ENCODE results near the gene SRP54.

Gene SRP54

DNA sequence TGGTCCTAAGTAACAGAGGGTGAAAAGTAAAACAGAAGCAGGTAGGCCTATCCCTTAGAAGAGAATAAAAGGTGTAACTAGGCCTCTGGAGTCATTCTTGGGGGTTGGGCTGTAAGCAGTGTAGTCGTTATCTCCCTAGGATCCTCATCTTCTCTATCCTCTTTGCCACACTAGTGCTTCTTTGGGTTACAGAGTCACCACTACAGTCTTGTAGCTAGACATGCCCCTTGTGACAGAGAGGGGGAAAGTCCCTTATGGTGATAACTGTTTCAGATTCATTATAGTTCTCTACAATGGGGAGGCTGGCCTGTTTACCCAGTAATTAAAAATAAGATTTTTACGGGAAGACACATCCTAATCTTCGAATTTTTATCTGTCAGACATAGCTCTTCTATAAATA lies 16.4 kb upstream of the SRP54 start:
- Histone ChIP-seq H3K4me3 (no peak overlapping the region), H3K27ac (no peak overlapping the region)
- TF ChIP-seq CTCF (IDR thresholded peaks at IDR 0.05), result no peak
- DNase-seq (ENCODE audit: low spot score), result no peak

GRCh38 chr14:34970665-34971064 lies 12.1 kb upstream of the SRP54 start:
- no peak for TF ChIP-seq CTCF (IDR thresholded peaks at IDR 0.05)
- no peak for DNase-seq (ENCODE audit: low spot score)
- Histone ChIP-seq H3K27ac (no peak overlapping the region), H3K4me3 (no peak overlapping the region)

DNA sequence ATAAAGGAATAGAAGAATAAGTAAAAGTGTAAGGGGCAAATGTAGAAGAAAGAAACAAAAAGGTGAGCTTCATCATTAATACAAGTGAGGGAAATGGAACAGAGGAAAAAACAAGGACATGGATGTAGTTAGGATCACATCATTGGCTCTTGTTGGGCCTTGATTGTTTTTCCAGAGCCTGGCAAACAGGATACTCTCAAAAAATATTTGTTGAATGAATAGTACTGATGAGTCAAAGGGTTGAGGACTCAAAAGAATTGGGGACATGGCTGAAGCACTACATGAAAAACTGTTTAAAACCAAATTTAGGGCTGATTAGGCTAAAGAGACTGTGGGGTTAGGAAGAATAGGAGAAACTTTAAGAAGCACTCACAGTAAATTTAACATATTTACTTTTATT lies 11.4 kb upstream of the SRP54 start:
- H3K27ac ChIP-seq, result no peak overlapping the region
- no peak for DNase-seq (ENCODE audit: low spot score)
- no peak for TF ChIP-seq CTCF (IDR thresholded peaks at IDR 0.05)
- H3K4me3 ChIP-seq, result no peak overlapping the region

- DNase-seq (ENCODE audit: low spot score), result no peak
- Histone ChIP-seq H3K27ac (no peak overlapping the region), H3K4me3 (no peak overlapping the region)
- no peak for TF ChIP-seq CTCF (IDR thresholded peaks at IDR 0.05)
Observed at GRCh38 chr14:34971801-34972200, 11.0 kb upstream of the SRP54 start.

DNA sequence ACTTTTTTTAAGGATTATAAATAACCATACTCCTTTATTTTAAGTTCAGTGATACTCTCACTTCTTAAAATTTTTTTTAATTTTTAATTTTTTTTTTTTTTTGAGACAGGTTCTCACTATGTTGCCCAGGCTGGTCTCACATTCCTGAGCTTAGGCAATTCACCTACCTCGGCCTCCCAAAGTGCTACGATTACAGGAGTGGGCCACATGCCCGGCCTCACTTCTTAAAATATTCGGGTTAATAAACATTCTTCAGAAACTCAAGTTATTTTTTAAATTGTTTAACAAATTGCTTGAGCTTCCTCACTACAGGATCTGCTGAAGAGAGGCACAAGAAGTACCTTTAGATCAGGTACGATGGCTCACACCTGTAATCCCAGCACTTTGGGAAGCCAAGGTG lies 4.3 kb upstream of the SRP54 start:
- TF ChIP-seq CTCF (IDR thresholded peaks at IDR 0.05), result no peak
- Histone ChIP-seq H3K4me3 (no peak overlapping the region), H3K27ac (no peak overlapping the region)
- no peak for DNase-seq (ENCODE audit: low spot score)

GRCh38 chr14:34980337-34980900 lies 2.4 kb upstream of the SRP54 start:
- no peak for TF ChIP-seq CTCF (IDR thresholded peaks at IDR 0.05)
- peak overlapping the region in 1 of 2 donors; percentile 96 for H3K27ac ChIP-seq
- DNase-seq (ENCODE audit: low spot score), result no peak
- peak overlapping the region; percentile 85 for H3K4me3 ChIP-seq

GRCh38 chr14:34981743-34982420 lies 910 bp upstream of the SRP54 start:
- Histone ChIP-seq H3K27ac (peak overlapping the region; percentile 95 to 96), H3K4me3 (peak overlapping the region; percentile 85)
- TF ChIP-seq CTCF (IDR thresholded peaks at IDR 0.05), result no peak
- DNase-seq (ENCODE audit: low spot score), result no peak
